PFSK-1 (cell line): ENCODE results near the gene PRSS1.

Experiments
- POLR2AphosphoS5 ChIP-seq: IDR thresholded peaks from 2 replicates; pipeline ENCODE4 v1.6.1; 2012; ENCODE audit warnings: low read depth, mild to moderate bottlenecking, control low read depth, low read length, moderate library complexity
- TAF1 ChIP-seq: IDR thresholded peaks from 2 replicates; pipeline ENCODE4 v1.6.1; 2012; ENCODE audit warnings: low read length, control low read depth, borderline replicate concordance; ENCODE audit not compliant: insufficient read depth
- TF ChIP-seq, protein P1 (sequence below), 2 experiments: IDR thresholded peaks; 2 replicates each; pipeline versions ENCODE4 v1.6.1 to v1.8.0; 2011 to 2012; ENCODE audit warnings: low read depth in 2 of 2, low read length in 2 of 2, control low read depth in 1 of 2, inconsistent platforms in 1 of 2, mild to moderate bottlenecking in 1 of 2, moderate library complexity in 1 of 2; ENCODE audit not compliant: insufficient read depth in 1 of 2

DNA sequence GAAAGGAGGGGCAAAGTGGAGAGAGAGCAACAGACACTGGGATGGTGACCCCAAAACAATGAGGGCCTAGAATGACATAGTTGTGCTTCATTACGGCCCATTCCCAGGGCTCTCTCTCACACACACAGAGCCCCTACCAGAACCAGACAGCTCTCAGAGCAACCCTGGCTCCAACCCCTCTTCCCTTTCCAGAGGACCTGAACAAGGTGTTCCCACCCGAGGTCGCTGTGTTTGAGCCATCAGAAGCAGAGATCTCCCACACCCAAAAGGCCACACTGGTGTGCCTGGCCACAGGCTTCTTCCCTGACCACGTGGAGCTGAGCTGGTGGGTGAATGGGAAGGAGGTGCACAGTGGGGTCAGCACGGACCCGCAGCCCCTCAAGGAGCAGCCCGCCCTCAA, 42.2 kb downstream of the PRSS1 start:
- TF ChIP-seq POLR2AphosphoS5, result no peak
- TF ChIP-seq, protein P1, sequence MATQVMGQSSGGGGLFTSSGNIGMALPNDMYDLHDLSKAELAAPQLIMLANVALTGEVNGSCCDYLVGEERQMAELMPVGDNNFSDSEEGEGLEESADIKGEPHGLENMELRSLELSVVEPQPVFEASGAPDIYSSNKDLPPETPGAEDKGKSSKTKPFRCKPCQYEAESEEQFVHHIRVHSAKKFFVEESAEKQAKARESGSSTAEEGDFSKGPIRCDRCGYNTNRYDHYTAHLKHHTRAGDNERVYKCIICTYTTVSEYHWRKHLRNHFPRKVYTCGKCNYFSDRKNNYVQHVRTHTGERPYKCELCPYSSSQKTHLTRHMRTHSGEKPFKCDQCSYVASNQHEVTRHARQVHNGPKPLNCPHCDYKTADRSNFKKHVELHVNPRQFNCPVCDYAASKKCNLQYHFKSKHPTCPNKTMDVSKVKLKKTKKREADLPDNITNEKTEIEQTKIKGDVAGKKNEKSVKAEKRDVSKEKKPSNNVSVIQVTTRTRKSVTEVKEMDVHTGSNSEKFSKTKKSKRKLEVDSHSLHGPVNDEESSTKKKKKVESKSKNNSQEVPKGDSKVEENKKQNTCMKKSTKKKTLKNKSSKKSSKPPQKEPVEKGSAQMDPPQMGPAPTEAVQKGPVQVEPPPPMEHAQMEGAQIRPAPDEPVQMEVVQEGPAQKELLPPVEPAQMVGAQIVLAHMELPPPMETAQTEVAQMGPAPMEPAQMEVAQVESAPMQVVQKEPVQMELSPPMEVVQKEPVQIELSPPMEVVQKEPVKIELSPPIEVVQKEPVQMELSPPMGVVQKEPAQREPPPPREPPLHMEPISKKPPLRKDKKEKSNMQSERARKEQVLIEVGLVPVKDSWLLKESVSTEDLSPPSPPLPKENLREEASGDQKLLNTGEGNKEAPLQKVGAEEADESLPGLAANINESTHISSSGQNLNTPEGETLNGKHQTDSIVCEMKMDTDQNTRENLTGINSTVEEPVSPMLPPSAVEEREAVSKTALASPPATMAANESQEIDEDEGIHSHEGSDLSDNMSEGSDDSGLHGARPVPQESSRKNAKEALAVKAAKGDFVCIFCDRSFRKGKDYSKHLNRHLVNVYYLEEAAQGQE (IDR thresholded peaks at IDR 0.05; ENCODE audit: insufficient read depth in 1 of 2, low read depth in 2 of 2, low read length in 2 of 2), result no peak
- no peak for TF ChIP-seq TAF1
